Measurements from ENCODE around the gene PGD.

The PGD gene

GRCh38 chr1:10379676-10380075 is 19.2 kb upstream of the PGD start:
- no peaks in the 10 kb centered on the region for H3K9me3 ChIP-seq (ENCODE audit: control insufficient read depth in 2 of 2, low read length in 2 of 2)
- no peak overlapping the region for H3K9ac ChIP-seq (ENCODE audit: low read length in 2 of 2)
- peaks cover 18 to 42% of the 10 kb centered on the region in 2 donors for H3K36me3 ChIP-seq (ENCODE audit: control insufficient read depth in 2 of 2, insufficient read depth in 2 of 2, low read length in 2 of 2)
- no peak overlapping the region for H3K4me3 ChIP-seq (ENCODE audit: low read length in 2 of 2)
- H3K27me3 ChIP-seq (ENCODE audit: control insufficient read depth in 1 of 2, insufficient read depth in 2 of 2, low read length in 2 of 2) = no peaks in the 10 kb centered on the region
- peaks cover 8% of the 10 kb centered on the region for H3K4me1 ChIP-seq (ENCODE audit: control insufficient read depth, insufficient read depth, low read length)
- H3K27ac ChIP-seq (ENCODE audit: low read length) = no peak overlapping the region

GRCh38 chr1:10380594-10381275 is 18.1 kb upstream of the PGD start:
- no peak overlapping the region for H3K4me3 ChIP-seq (ENCODE audit: low read length in 2 of 2)
- peaks cover 15 to 33% of the 10 kb centered on the region in 2 donors for H3K36me3 ChIP-seq (ENCODE audit: control insufficient read depth in 2 of 2, insufficient read depth in 2 of 2, low read length in 2 of 2)
- H3K27ac ChIP-seq (ENCODE audit: low read length) = no peak overlapping the region
- H3K9ac ChIP-seq (ENCODE audit: low read length in 2 of 2) = no peak overlapping the region
- H3K27me3 ChIP-seq (ENCODE audit: control insufficient read depth in 1 of 2, insufficient read depth in 2 of 2, low read length in 2 of 2) = no peaks in the 10 kb centered on the region
- no peaks in the 10 kb centered on the region for H3K9me3 ChIP-seq (ENCODE audit: control insufficient read depth in 2 of 2, low read length in 2 of 2)
- H3K4me1 ChIP-seq (ENCODE audit: control insufficient read depth, insufficient read depth, low read length) = peaks cover 8% of the 10 kb centered on the region

DNA sequence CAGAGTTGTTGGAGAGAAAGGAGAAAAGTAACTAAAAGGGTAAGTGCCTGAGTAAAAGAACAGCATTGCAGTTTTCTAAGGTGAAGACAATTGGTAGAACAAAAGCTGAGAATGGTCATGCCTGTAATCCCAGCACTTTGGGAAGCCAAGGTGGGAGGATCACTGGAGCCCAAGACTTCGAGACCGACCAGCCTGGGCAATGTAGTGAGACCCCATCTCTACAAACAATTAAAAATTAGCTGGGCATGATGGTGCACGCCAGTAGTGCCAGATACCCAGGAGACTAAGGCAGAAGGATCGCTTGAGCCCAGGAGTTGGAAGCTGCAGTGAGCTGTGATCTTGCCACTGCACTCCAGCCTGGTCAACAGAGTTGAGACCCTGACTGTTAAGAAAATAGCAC is 15.2 kb upstream of the PGD start:
- Histone ChIP-seq H3K4me1 (ENCODE audit: control insufficient read depth, insufficient read depth, low read length) (peaks cover 15% of the 10 kb centered on the region), H3K27ac (ENCODE audit: low read length) (no peak overlapping the region), H3K9me3 (ENCODE audit: control insufficient read depth in 2 of 2, low read length in 2 of 2) (no peaks in the 10 kb centered on the region), H3K9ac (ENCODE audit: low read length in 2 of 2) (no peak overlapping the region), H3K4me3 (ENCODE audit: low read length in 2 of 2) (no peak overlapping the region), H3K36me3 (ENCODE audit: control insufficient read depth in 2 of 2, insufficient read depth in 2 of 2, low read length in 2 of 2) (peaks cover 8 to 18% of the 10 kb centered on the region in 2 donors), H3K27me3 (ENCODE audit: control insufficient read depth in 1 of 2, insufficient read depth in 2 of 2, low read length in 2 of 2) (no peaks in the 10 kb centered on the region)

DNA sequence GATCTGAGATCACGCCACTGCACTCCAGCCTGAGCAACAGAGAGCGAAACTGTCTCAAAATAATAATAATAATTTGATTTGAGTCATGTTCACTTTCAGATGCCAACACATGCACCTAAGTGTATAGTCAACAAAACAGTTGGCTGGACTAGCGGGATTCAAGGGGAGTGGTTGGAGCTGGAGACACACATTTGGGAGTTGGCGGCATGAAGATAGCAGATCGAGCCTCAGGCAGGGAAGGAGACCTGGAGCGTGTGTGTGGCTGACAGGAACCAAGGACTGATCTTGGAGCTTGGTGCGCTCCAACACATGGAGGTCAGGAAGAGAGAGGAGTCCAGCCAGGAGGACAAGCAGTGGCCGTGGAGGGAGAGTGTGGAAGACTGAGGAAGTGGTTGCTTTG is 14.6 kb upstream of the PGD start:
- Histone ChIP-seq H3K9ac (ENCODE audit: low read length in 2 of 2) (no peak overlapping the region), H3K4me3 (ENCODE audit: low read length in 2 of 2) (no peak overlapping the region), H3K4me1 (ENCODE audit: control insufficient read depth, insufficient read depth, low read length) (peaks cover 18% of the 10 kb centered on the region), H3K27ac (ENCODE audit: low read length) (no peak overlapping the region), H3K36me3 (ENCODE audit: control insufficient read depth in 2 of 2, insufficient read depth in 2 of 2, low read length in 2 of 2) (peaks cover 5 to 12% of the 10 kb centered on the region in 2 donors), H3K9me3 (ENCODE audit: control insufficient read depth in 2 of 2, low read length in 2 of 2) (no peaks in the 10 kb centered on the region), H3K27me3 (ENCODE audit: control insufficient read depth in 1 of 2, insufficient read depth in 2 of 2, low read length in 2 of 2) (no peaks in the 10 kb centered on the region)

- Histone ChIP-seq H3K4me1 (ENCODE audit: control insufficient read depth, insufficient read depth, low read length) (peaks cover 12% of the 10 kb centered on the region), H3K9me3 (ENCODE audit: control insufficient read depth in 2 of 2, low read length in 2 of 2) (no peaks in the 10 kb centered on the region), H3K27ac (ENCODE audit: low read length) (peak overlapping the region; percentile 67), H3K27me3 (ENCODE audit: control insufficient read depth in 1 of 2, insufficient read depth in 2 of 2, low read length in 2 of 2) (no peaks in the 10 kb centered on the region), H3K4me3 (ENCODE audit: low read length in 2 of 2) (peak overlapping the region in 1 of 2 donors; percentile 8), H3K9ac (ENCODE audit: low read length in 2 of 2) (no peak overlapping the region), H3K36me3 (ENCODE audit: control insufficient read depth in 2 of 2, insufficient read depth in 2 of 2, low read length in 2 of 2) (peaks cover 2 to 4% of the 10 kb centered on the region in 2 donors)
These were observed 11.8 kb upstream of the PGD start for GRCh38 chr1:10386761-10387676.

- Histone ChIP-seq H3K9ac (ENCODE audit: low read length in 2 of 2) (peak overlapping the region in 1 of 2 donors; percentile 21), H3K27me3 (ENCODE audit: control insufficient read depth in 1 of 2, insufficient read depth in 2 of 2, low read length in 2 of 2) (no peaks in the 10 kb centered on the region), H3K27ac (ENCODE audit: low read length) (peak overlapping the region; percentile 67), H3K9me3 (ENCODE audit: control insufficient read depth in 2 of 2, low read length in 2 of 2) (no peaks in the 10 kb centered on the region), H3K4me3 (ENCODE audit: low read length in 2 of 2) (peak overlapping the region in 1 of 2 donors; percentile 8), H3K36me3 (ENCODE audit: control insufficient read depth in 2 of 2, insufficient read depth in 2 of 2, low read length in 2 of 2) (peaks cover 2 to 4% of the 10 kb centered on the region in 2 donors), H3K4me1 (ENCODE audit: control insufficient read depth, insufficient read depth, low read length) (peaks cover 12% of the 10 kb centered on the region)
These were observed 11.0 kb upstream of the PGD start for GRCh38 chr1:10387677-10388386.

- no peaks in the 10 kb centered on the region for H3K9me3 ChIP-seq (ENCODE audit: control insufficient read depth in 2 of 2, low read length in 2 of 2)
- no peak overlapping the region for H3K4me3 ChIP-seq (ENCODE audit: low read length in 2 of 2)
- no peak overlapping the region for H3K9ac ChIP-seq (ENCODE audit: low read length in 2 of 2)
- no peak overlapping the region for H3K27ac ChIP-seq (ENCODE audit: low read length)
- no peaks in the 10 kb centered on the region for H3K27me3 ChIP-seq (ENCODE audit: control insufficient read depth in 1 of 2, insufficient read depth in 2 of 2, low read length in 2 of 2)
- H3K36me3 ChIP-seq (ENCODE audit: control insufficient read depth in 2 of 2, insufficient read depth in 2 of 2, low read length in 2 of 2) = peaks cover 2 to 4% of the 10 kb centered on the region in 2 donors
- H3K4me1 ChIP-seq (ENCODE audit: control insufficient read depth, insufficient read depth, low read length) = peaks cover 12% of the 10 kb centered on the region
These were observed 10.5 kb upstream of the PGD start for GRCh38 chr1:10388387-10388715.

- Histone ChIP-seq H3K9ac (ENCODE audit: low read length in 2 of 2) (no peak overlapping the region), H3K36me3 (ENCODE audit: control insufficient read depth in 2 of 2, insufficient read depth in 2 of 2, low read length in 2 of 2) (peaks cover under 1 to 3% of the 10 kb centered on the region in 2 donors), H3K27ac (ENCODE audit: low read length) (no peak overlapping the region), H3K4me1 (ENCODE audit: control insufficient read depth, insufficient read depth, low read length) (peaks cover 12% of the 10 kb centered on the region), H3K4me3 (ENCODE audit: low read length in 2 of 2) (no peak overlapping the region), H3K27me3 (ENCODE audit: control insufficient read depth in 1 of 2, insufficient read depth in 2 of 2, low read length in 2 of 2) (no peaks in the 10 kb centered on the region), H3K9me3 (ENCODE audit: control insufficient read depth in 2 of 2, low read length in 2 of 2) (no peaks in the 10 kb centered on the region)
These were observed 9.4 kb upstream of the PGD start for GRCh38 chr1:10389271-10389973.

DNA sequence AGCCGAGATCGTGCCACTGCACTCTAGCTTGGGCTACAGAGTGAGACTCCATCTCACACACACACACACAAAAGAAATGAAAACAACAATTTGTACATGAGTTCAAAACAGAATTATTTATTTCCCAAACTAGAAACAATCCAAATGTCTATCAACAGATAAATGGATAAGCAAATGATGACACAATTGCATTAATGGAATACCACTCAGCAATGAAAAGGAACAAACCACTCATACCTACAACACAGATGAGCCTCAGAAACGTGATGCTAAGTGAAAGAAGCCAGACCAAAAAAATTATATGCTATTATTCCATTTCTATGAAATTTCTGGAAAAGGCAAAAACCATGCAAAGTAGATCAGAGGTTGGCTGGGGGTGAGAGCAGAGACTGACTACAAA is 2.0 kb upstream of the PGD start:
- Histone ChIP-seq H3K4me1 (ENCODE audit: control insufficient read depth, insufficient read depth, low read length) (peaks cover 16% of the 10 kb centered on the region), H3K4me3 (ENCODE audit: low read length in 2 of 2) (no peak overlapping the region), H3K9ac (ENCODE audit: low read length in 2 of 2) (no peak overlapping the region), H3K9me3 (ENCODE audit: control insufficient read depth in 2 of 2, low read length in 2 of 2) (no peaks in the 10 kb centered on the region), H3K27ac (ENCODE audit: low read length) (no peak overlapping the region), H3K36me3 (ENCODE audit: control insufficient read depth in 2 of 2, insufficient read depth in 2 of 2, low read length in 2 of 2) (no peaks in the 10 kb centered on the region), H3K27me3 (ENCODE audit: control insufficient read depth in 1 of 2, insufficient read depth in 2 of 2, low read length in 2 of 2) (no peaks in the 10 kb centered on the region)

DNA sequence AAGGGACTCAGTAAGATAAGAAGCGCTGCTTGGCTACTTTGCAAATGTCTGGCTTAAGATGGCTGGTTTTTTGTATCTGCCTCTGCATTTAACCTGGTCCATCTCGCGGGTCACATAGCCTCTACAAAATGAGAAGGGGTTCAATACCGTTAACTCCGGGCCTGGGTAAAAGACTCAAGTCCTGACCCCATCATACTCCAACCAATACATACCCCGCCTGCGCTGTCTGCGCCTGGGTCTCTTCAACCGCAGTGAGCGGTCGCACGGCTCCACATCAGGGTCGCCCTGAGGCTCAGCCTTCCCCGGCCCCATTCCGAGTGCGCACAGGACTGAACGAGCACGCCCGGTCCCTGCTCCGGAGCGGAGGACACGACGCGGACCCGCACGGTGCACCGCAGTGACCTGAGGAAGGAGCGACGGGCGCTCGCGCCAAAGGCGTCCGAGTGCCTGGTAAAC is 558 bp upstream of the PGD start:
- Histone ChIP-seq H3K27ac (ENCODE audit: low read length) (peak overlapping the region; percentile 46), H3K27me3 (ENCODE audit: control insufficient read depth in 1 of 2, insufficient read depth in 2 of 2, low read length in 2 of 2) (no peaks in the 10 kb centered on the region), H3K36me3 (ENCODE audit: control insufficient read depth in 2 of 2, insufficient read depth in 2 of 2, low read length in 2 of 2) (peaks cover 0 to 5% of the 10 kb centered on the region in 2 donors), H3K9ac (ENCODE audit: low read length in 2 of 2) (peak overlapping the region; percentile 64), H3K4me3 (ENCODE audit: low read length in 2 of 2) (peak overlapping the region; percentile 92 to 96), H3K9me3 (ENCODE audit: control insufficient read depth in 2 of 2, low read length in 2 of 2) (no peaks in the 10 kb centered on the region), H3K4me1 (ENCODE audit: control insufficient read depth, insufficient read depth, low read length) (peaks cover 16% of the 10 kb centered on the region)

Measured in stomach smooth muscle (tissue), 2 donors.